ENCODE results near the gene TAC4. TPM values are rescaled to one million over a fixed set of nuclear protein-coding genes. Genes with fewer than 3 reads are reported as not detected.
A peak's percentile ranks its signal among the peaks of the same experiment; 100 is the strongest.

TAC4 gene
- total and polyA plus RNA-seq, 9 of the 15 experiments (the other 6 are each of a cell fraction or from before 2014, with no cell fraction given), result 0.17 TPM; not detected in 8

GRCh38 chr17:49851387-49852291, 3.8 kb upstream of the TAC4 start (continued):
- TF ChIP-seq NKRF (IDR thresholded peaks at IDR 0.05; ENCODE audit: borderline replicate concordance), result 0 out of 2 replicates have a peak, but pooled peaks have one; percentile 46
- peak; percentile 19; the same call in 1 of the 2 replicates for TF ChIP-seq SMARCA4 (IDR thresholded peaks at IDR 0.05)
- no peak for TF ChIP-seq TRIM25 (IDR thresholded peaks at IDR 0.05; ENCODE audit: borderline replicate concordance)
- TF ChIP-seq SMC3 (conservative IDR thresholded peaks at IDR 0.05; ENCODE audit: insufficient read depth, low read depth, low read length), result peak; percentile 55; the same call in 1 of the 2 replicates
- TF ChIP-seq ZMIZ1 (IDR thresholded peaks at IDR 0.05; ENCODE audit: low read depth in 2 of 2, low read length in 2 of 2), result no peak
- TF ChIP-seq CSDE1 (IDR thresholded peaks at IDR 0.05), result no peak
- no peak for TF ChIP-seq PKNOX1 (IDR thresholded peaks at IDR 0.05)
- TF ChIP-seq ZNF384 (IDR thresholded peaks at IDR 0.05; ENCODE audit: low read depth, low read length), result no peak
- TF ChIP-seq MIER1 (IDR thresholded peaks at IDR 0.05; ENCODE audit: low read depth), result 0 out of 2 replicates have a peak, but pooled peaks have one; percentile 25
- peak; percentile 26 for TF ChIP-seq KDM5B (IDR thresholded peaks at IDR 0.05; ENCODE audit: insufficient replicate concordance, low read depth, low read length)
- TF ChIP-seq MNT (conservative IDR thresholded peaks at IDR 0.05), result peak in 1 of 2 experiments; percentile 46; a peak in 2 of 4 replicates

Measured in K562 (cell line).